NB4 (cell line): ENCODE measurements around the gene CHRNE.
"Not testable (repeated sequence)": the region's sequence is repeated elsewhere in the genome, so short reads cannot be mapped to it uniquely, and the experiment has no call there.

ENCODE experiments used
- POLR2A ChIP-seq: IDR thresholded peaks from 2 replicates; pipeline ENCODE4 v1.6.1; 2011; ENCODE audit warnings: mild to moderate bottlenecking; ENCODE audit not compliant: insufficient read length; ENCODE audit errors: extremely low read depth
- TF ChIP-seq, protein P1 (sequence below): IDR thresholded peaks from one replicate; pipeline ENCODE4 v1.5.1; 2012; ENCODE audit warnings: low read depth, low read length

DNA sequence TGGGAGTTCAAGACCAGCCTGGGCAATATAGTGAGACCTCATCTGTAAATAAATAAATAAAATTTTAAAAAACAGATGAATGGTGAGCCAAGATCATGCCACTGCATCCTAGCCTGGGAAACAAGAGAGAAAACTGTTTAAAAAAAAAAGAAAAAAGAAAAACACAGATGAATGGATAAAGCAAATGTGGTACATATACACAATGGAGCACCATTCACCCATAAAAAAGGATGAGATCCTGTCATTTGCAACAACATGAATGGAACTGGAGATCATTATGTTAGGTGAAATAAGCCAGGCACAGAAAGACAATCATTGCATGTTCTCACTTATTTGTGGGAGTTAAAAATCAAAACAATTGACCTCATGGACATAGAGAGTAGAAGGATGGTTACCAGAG lies 3.7 kb upstream of the CHRNE start:
- not testable (repeated sequence) for TF ChIP-seq POLR2A
- TF ChIP-seq, protein P1, sequence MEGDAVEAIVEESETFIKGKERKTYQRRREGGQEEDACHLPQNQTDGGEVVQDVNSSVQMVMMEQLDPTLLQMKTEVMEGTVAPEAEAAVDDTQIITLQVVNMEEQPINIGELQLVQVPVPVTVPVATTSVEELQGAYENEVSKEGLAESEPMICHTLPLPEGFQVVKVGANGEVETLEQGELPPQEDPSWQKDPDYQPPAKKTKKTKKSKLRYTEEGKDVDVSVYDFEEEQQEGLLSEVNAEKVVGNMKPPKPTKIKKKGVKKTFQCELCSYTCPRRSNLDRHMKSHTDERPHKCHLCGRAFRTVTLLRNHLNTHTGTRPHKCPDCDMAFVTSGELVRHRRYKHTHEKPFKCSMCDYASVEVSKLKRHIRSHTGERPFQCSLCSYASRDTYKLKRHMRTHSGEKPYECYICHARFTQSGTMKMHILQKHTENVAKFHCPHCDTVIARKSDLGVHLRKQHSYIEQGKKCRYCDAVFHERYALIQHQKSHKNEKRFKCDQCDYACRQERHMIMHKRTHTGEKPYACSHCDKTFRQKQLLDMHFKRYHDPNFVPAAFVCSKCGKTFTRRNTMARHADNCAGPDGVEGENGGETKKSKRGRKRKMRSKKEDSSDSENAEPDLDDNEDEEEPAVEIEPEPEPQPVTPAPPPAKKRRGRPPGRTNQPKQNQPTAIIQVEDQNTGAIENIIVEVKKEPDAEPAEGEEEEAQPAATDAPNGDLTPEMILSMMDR: not testable (repeated sequence)
